Stimulated activated CD4-positive, alpha-beta T cell treated with anti-CD3 and anti-CD28 coated beads, Interleukin-15, amount 100 ng/mL, for 24 hours (primary cell): ENCODE results near the gene B4GALT3.

Experiments used
- DNase-seq: peaks from one replicate; pipeline ENCODE4 v3.0.0-alpha.2; 2020

B4GALT3 gene

GRCh38 chr1:161160671-161161145, 16.6 kb downstream of the B4GALT3 start:
- DNase-seq = no peak

DNA sequence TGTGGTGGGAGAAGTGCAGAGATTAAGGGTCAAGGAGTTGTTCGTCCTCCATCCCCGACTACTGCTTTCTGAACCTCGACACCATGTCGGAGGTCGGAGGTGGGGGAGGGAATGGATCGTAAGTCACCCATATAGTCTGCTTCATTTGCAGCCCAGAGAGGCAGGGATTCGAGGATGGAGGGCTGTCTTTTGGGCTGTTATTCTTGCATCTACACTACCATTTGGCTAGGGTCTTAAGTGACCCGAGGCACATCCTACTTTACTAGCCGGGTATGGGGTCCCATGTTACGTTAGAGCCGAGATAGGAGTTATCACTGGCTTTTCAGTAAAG, 17.4 kb downstream of the B4GALT3 start:
- no peak for DNase-seq

- DNase-seq = peak; percentile 94
Observed at GRCh38 chr1:161159087-161159912, 18.0 kb downstream of the B4GALT3 start, which contains the start of gene USP21. Gene USP21, plus strand, starts transcription at chr1:161159500. Its CDS starts 1,141 bp downstream, at chr1:161160641.

DNA sequence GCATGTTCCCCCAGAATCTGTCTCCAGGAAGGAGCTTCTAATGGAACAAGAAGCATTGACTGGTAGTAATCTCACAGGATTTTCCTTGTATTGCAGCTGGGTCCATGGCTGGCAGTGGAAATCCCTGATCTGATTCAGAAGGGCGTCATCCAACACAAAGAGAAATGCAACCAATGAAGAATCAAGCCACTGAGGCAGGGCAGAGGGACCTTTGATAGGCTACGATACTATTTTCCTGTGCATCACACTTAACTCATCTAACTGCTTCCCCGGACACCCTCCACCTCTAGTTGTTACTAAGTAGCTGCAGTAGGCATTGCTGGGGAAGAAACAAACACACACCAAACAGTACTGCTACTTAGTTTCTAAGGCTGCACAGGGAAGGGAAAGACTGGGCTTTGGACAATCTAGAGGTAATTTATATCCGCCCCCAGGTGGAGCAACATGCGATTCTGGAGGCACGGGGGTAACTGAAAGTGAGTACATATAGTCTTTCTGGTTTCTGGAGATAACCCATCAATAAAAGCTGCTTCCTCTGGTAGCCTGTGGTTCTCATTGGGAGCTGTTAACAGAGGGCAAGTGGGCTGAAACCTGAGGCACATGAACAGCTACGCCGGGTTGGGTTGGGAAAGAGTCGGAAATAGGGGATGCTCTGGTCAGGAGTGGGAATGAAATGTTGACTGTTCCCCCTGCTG, 18.8 kb downstream of the B4GALT3 start:
- no peak for DNase-seq

GRCh38 chr1:161157867-161158266, 19.4 kb downstream of the B4GALT3 start:
- no peak for DNase-seq

DNA sequence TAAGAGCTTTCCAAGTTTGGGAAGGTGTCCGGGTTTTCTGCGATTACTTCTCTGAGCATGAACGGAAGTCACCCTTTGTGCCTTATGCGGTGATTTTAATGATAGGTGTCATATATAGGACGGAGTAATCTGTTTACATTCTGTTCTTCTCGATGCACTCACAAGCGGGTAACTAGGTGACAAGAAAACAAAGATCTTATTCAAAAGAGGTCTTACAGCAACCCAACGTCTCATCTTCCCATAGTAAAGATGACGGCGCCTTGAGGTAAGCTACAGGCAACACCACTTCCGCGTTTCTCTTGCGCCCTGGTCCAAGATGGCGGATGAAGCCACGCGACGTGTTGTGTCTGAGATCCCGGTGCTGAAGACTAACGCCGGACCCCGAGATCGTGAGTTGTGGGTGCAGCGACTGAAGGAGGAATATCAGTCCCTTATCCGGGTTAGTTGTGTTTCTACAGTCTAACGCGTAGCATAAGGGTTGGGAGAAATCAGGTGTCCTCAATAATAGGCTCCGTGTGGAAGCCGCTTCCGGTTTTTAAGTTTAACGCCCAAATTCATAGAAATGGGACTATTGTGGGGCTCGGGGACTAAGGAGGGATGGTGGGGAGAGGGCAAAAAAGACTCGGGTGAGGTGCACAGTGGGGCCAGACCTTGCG, 23.5 kb downstream of the B4GALT3 start, which contains the start of gene UFC1:
UFC1 (plus strand) TSS at position 297 of the 656 bp plus-strand sequence; CDS start at position 317, 20 bp downstream.
- peak; percentile 84 for DNase-seq

- no peak for DNase-seq
Observed at GRCh38 chr1:161153176-161153575, 24.1 kb downstream of the B4GALT3 start.

- no peak for DNase-seq
Observed at GRCh38 chr1:161145832-161146231, 31.5 kb downstream of the B4GALT3 start.

- DNase-seq = no peak
Observed at GRCh38 chr1:161140755-161141400, 36.4 kb downstream of the B4GALT3 start.

DNA sequence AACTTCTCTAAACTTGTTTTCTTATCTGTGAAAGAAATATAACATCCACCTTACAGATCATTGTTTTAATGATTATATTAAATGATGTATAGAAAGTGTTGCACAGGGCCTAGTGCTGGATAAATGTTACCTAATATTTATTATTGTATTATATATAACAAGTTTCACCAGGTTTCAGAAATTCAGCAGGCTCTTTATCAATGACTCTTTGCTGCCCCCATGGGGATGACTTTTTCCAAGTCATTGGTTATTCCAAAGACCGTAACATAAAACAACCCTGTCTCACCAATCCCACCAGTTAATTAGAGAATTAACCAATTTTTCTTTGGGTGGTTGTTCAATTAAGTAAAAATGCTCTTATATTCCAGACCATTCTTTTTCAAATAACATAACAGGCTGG, 37.5 kb downstream of the B4GALT3 start:
- peak; percentile 46 for DNase-seq

DNA sequence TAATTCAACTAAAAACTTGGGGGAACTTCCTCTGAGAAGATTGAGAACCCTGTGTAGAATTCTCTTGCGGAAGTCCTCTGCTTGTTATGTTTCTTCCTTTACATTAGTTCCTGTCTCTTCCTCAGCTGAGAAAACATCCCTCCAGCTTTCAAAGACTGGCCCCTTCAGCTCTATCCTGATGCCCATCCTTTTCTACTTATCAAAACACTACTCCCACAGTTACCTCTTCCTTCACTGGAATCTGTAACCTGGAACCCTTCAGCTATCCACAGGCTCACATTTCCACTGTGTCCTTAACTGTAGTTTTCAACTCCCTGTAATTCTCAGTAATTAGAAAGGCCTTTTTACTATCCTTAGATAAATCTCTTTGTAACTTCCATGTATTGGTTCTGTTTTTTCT, 38.9 kb downstream of the B4GALT3 start:
- DNase-seq = no peak

DNA sequence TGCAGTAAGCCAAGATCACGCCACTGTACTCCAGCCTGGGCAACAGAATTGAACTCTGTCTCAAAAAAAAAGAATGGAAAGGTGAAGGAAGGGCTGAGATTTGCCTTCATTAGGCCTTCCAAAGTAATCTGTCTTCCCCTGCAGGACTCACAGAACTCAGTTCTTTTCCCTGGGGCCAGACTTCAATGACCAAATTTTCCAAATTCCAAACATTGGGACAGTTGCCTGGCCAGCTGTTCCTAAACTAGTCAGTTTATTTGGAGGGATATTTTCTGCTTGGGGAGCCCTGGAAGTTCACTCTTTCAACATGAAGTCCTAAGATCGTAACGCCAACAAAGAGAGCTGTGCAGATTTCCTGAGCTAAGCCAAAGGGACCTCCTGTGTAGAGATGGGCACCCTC, 39.4 kb downstream of the B4GALT3 start:
- DNase-seq = no peak

- no peak for DNase-seq
Observed at GRCh38 chr1:161133220-161133740, 44.0 kb downstream of the B4GALT3 start.

- peak; percentile 93 for DNase-seq
Observed at GRCh38 chr1:161132410-161133219, 44.7 kb downstream of the B4GALT3 start, which contains the start of gene DEDD. Gene DEDD, minus strand, starts transcription at chr1:161132667. Its CDS starts 8,205 bp downstream, at chr1:161124462.

DNA sequence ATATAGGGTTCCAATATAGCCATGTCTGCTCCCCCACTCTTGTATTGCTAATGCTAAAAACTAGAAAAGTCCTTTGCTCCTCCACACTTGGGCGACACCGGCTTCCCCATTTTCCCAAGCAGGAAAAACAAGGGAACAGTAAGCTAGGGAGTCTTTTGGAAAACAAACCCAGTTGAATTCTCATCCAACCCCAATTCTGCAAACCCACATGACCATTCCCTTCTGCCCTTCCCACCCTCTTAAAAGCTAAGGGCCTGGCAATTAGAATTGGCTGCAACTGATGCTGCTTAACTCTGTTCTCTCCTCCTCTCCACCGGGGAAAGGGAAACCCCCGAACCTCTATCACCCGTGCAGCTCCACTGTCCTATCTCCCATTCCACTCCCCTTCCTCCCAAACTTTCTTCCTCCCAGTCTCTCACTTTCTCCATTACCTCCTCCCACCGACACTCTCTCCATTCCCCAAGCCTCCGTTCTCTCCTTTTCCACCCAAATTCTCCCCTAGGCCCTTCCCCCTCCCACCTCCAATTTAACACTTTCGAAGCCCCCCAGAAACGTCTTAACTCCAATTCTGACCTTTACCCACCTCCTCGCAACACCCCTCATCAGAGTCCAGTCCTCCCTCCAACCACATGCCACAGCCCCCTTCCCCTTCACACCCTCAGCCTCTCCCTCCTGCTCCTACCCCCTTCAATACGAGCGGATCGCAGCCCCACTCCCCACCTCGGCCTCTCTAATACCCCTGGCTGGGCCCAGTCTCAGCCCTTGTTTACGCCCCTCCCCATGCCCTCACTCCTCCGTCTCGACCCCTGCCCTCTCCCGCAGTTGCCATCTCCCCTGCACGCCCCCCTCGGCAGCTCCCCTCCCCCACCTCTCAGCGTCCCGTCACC, 45.5 kb downstream of the B4GALT3 start:
- DNase-seq = no peak

DNA sequence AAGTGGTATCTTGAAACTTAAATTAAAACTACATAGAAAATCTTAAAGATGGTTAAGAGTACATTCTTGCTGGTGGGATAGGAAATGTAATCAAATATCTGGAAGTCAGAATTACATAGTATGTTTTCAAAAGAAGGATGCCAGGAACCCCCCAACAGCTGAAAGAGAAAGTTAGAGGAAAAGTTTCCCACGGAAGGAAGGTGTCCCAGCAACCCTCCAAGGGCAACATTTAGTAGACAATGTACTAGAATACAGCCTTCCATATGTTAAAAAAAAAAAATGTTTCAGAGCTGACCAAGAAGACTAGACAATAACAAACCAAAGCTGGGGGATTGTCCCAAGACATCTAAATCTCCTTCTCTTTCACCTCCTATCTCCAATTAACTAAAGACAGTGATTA, 47.0 kb downstream of the B4GALT3 start:
- DNase-seq = no peak

DNA sequence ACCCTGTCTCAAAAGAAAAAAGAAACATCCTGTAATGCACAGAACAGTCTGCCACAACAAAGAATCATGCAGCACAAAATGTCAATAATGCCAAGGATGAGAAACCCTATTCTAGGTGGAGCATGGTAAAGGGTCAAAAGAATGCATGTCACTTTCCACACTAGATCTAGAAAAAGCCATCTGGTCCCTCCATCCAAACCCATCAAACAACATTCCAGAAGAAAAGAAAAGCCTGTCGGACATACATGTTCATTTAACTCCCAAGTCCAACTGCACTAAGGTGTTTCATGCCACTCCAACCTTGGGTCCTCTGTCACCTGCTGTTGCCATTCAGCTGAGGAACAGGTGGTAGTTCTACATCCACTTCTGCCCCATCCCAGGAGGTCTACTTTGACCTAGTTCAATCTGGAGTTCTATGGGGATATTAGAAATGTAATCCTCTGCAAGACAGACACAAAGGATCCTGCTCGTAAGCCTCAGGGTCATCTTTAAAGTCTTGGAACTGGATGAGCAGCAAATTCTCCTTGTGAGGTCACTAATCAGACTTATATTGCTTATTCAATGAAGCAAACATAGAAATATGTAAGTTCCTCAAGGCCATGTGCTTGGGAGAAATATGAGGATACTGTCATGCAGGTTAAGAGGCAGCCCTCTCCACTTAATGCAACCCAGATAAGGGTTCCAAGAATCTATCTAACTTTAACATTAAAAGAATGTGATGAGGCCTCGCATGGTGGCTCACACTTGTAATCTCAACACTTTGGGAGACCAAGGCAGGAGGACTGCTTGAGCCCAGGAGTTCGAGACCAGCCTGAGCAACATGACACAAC, 48.5 kb downstream of the B4GALT3 start:
- no peak for DNase-seq

DNA sequence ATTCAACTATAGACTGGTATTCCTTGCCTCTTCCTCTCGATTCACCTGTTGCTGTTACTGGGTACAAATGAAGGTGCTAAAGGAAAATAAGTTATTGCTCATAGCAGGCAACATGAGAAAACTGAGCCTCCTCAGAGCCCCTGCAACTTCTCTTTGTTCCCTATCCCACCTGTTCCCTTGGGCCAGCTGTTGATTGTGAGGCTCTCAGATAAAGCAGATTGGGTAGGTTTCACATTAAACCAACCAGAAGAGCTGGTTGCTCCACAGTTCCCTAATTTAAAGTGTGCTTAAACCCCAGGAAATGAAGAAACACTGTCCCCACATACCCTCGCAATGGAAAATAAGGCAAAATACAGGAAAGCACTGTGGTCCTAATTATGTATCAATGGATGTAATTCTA, 49.7 kb downstream of the B4GALT3 start:
- DNase-seq = no peak

DNA sequence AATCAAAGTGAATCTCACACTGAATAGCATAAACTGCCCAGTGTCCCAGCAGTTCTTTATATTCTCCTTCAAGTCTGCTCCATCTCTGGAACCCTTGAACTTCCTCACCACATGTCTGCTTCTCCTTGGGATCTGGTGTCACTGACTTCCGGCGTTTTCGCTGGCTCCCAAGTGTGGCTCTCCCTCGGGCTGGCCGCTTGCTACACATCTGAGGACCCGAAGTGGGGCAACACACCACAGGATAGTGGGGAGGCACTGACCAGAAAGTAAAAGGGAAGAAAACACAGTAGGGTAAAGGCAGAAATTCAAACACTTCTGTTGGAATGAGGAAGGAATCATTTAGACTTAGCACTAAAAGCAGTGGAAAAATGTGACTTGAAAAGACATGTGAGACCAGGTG, 54.3 kb downstream of the B4GALT3 start:
- no peak for DNase-seq

GRCh38 chr1:161121834-161122233, 55.5 kb downstream of the B4GALT3 start:
- no peak for DNase-seq
